ENCODE results near the gene AGAP3.

The AGAP3 gene

GRCh38 chr7:151053096-151053495 is 33.2 kb upstream of the AGAP3 start:
- TF ChIP-seq GATA3 (IDR thresholded peaks at IDR 0.05; ENCODE audit: low read depth, low read length) (no peak), GATA2 (IDR thresholded peaks at IDR 0.05; ENCODE audit: low read depth, low read length) (no peak)

- TF ChIP-seq GATA3 (IDR thresholded peaks at IDR 0.05; ENCODE audit: low read depth, low read length) = no peak
Measured at GRCh38 chr7:151053751-151054150, 32.5 kb upstream of the AGAP3 start.

- no peak for TF ChIP-seq GATA2 (IDR thresholded peaks at IDR 0.05; ENCODE audit: low read depth, low read length)
- TF ChIP-seq GATA3 (IDR thresholded peaks at IDR 0.05; ENCODE audit: low read depth, low read length) = no peak
Measured at GRCh38 chr7:151056283-151056665, 30.0 kb upstream of the AGAP3 start.

- TF ChIP-seq GATA3 (IDR thresholded peaks at IDR 0.05; ENCODE audit: low read depth, low read length) (no peak), GATA2 (IDR thresholded peaks at IDR 0.05; ENCODE audit: low read depth, low read length) (no peak)
Measured at GRCh38 chr7:151056666-151057505, 29.4 kb upstream of the AGAP3 start.

GRCh38 chr7:151057506-151057988 is 28.7 kb upstream of the AGAP3 start, which contains the start of gene CDK5:
TSS of gene CDK5 (minus strand) at chr7:151057897. CDS start at chr7:151057848, 49 bp downstream.
- TF ChIP-seq GATA2 (IDR thresholded peaks at IDR 0.05; ENCODE audit: low read depth, low read length) = no peak
- TF ChIP-seq GATA3 (IDR thresholded peaks at IDR 0.05; ENCODE audit: low read depth, low read length) = no peak

- no peak for TF ChIP-seq GATA2 (IDR thresholded peaks at IDR 0.05; ENCODE audit: low read depth, low read length)
- TF ChIP-seq GATA3 (IDR thresholded peaks at IDR 0.05; ENCODE audit: low read depth, low read length) = no peak
Measured at GRCh38 chr7:151057989-151058780, 28.1 kb upstream of the AGAP3 start.

- TF ChIP-seq GATA3 (IDR thresholded peaks at IDR 0.05; ENCODE audit: low read depth, low read length) (no peak), GATA2 (IDR thresholded peaks at IDR 0.05; ENCODE audit: low read depth, low read length) (no peak)
Measured at GRCh38 chr7:151058781-151059366, 27.4 kb upstream of the AGAP3 start.

GRCh38 chr7:151059367-151060112 is 26.7 kb upstream of the AGAP3 start, which contains the start of gene SLC4A2:
TSS of gene SLC4A2 (plus strand) at chr7:151059589. CDS start at chr7:151061988, 2,399 bp downstream.
- TF ChIP-seq GATA3 (IDR thresholded peaks at IDR 0.05; ENCODE audit: low read depth, low read length) (no peak), GATA2 (IDR thresholded peaks at IDR 0.05; ENCODE audit: low read depth, low read length) (no peak)

- no peak for TF ChIP-seq GATA3 (IDR thresholded peaks at IDR 0.05; ENCODE audit: low read depth, low read length)
- no peak for TF ChIP-seq GATA2 (IDR thresholded peaks at IDR 0.05; ENCODE audit: low read depth, low read length)
Measured at GRCh38 chr7:151060113-151060415, 26.2 kb upstream of the AGAP3 start.

GRCh38 chr7:151060416-151061212 is 25.7 kb upstream of the AGAP3 start:
- TF ChIP-seq GATA2 (IDR thresholded peaks at IDR 0.05; ENCODE audit: low read depth, low read length) (no peak), GATA3 (IDR thresholded peaks at IDR 0.05; ENCODE audit: low read depth, low read length) (no peak)

- TF ChIP-seq GATA2 (IDR thresholded peaks at IDR 0.05; ENCODE audit: low read depth, low read length) (no peak), GATA3 (IDR thresholded peaks at IDR 0.05; ENCODE audit: low read depth, low read length) (no peak)
Measured at GRCh38 chr7:151061213-151062110, 24.8 kb upstream of the AGAP3 start.

GRCh38 chr7:151062111-151062398 is 24.2 kb upstream of the AGAP3 start:
- no peak for TF ChIP-seq GATA3 (IDR thresholded peaks at IDR 0.05; ENCODE audit: low read depth, low read length)
- no peak for TF ChIP-seq GATA2 (IDR thresholded peaks at IDR 0.05; ENCODE audit: low read depth, low read length)
